GM19455 (cell line): ENCODE measurements around the gene KCNQ4.

ENCODE experiments used
- ATAC-seq: cut with Tn5 transposase; IDR thresholded peaks from one replicate; pipeline ENCODE4 v1.9.1; 2021; ENCODE audit not compliant: unreplicated experiment

The KCNQ4 gene

GRCh38 chr1:40818264-40818961 is 34.8 kb downstream of the KCNQ4 start:
- ATAC-seq = peak; percentile 75

GRCh38 chr1:40819101-40819500 is 35.5 kb downstream of the KCNQ4 start:
- no peak for ATAC-seq

- no peak for ATAC-seq
Measured at GRCh38 chr1:40820251-40820797, 36.7 kb downstream of the KCNQ4 start.

GRCh38 chr1:40820911-40821693 is 37.5 kb downstream of the KCNQ4 start:
- ATAC-seq = no peak

- no peak for ATAC-seq
Measured at GRCh38 chr1:40822890-40823289, 39.3 kb downstream of the KCNQ4 start.

- ATAC-seq = no peak
Measured at GRCh38 chr1:40823345-40823744, 39.8 kb downstream of the KCNQ4 start.

- no peak for ATAC-seq
Measured at GRCh38 chr1:40823983-40824382, 40.4 kb downstream of the KCNQ4 start.

- ATAC-seq = no peak
Measured at GRCh38 chr1:40824591-40825434, 41.2 kb downstream of the KCNQ4 start.

GRCh38 chr1:40825435-40825788 is 41.8 kb downstream of the KCNQ4 start:
- ATAC-seq = no peak

GRCh38 chr1:40825996-40826395 is 42.4 kb downstream of the KCNQ4 start:
- ATAC-seq = no peak

GRCh38 chr1:40829631-40830245 is 46.2 kb downstream of the KCNQ4 start:
- ATAC-seq = no peak

- ATAC-seq = no peak
Measured at GRCh38 chr1:40830419-40830943, 46.9 kb downstream of the KCNQ4 start.

- no peak for ATAC-seq
Measured at GRCh38 chr1:40831001-40831732, 47.6 kb downstream of the KCNQ4 start.

GRCh38 chr1:40833979-40834378 is 50.4 kb downstream of the KCNQ4 start:
- ATAC-seq = no peak

- ATAC-seq = no peak
Measured at GRCh38 chr1:40834968-40835545, 51.5 kb downstream of the KCNQ4 start.

GRCh38 chr1:40836283-40836682 is 52.7 kb downstream of the KCNQ4 start:
- no peak for ATAC-seq

GRCh38 chr1:40837601-40838000 is 54.0 kb downstream of the KCNQ4 start:
- ATAC-seq = no peak

- no peak for ATAC-seq
Measured at GRCh38 chr1:40838045-40838979, 54.7 kb downstream of the KCNQ4 start.
